Measurements from ENCODE around the gene ADISSP. TPM values are rescaled to one million over a fixed set of nuclear protein-coding genes. Genes with fewer than 3 reads are reported as not detected.

ADISSP gene
- total RNA-seq, 1 donor = 18.5 TPM

- peaks cover 6% of the 10 kb centered on the region for H3K79me2 ChIP-seq (ENCODE audit: insufficient read depth, low read length)
- DNase-seq (ENCODE audit: insufficient read length, low spot score, missing footprints) = peak; percentile 98
- no peaks in the 10 kb centered on the region for H3K9me3 ChIP-seq (ENCODE audit: low read depth, low read length)
- H3K4me3 ChIP-seq (ENCODE audit: insufficient read depth, low read length) = peak overlapping the region; percentile 58
- TF ChIP-seq, protein P1, sequence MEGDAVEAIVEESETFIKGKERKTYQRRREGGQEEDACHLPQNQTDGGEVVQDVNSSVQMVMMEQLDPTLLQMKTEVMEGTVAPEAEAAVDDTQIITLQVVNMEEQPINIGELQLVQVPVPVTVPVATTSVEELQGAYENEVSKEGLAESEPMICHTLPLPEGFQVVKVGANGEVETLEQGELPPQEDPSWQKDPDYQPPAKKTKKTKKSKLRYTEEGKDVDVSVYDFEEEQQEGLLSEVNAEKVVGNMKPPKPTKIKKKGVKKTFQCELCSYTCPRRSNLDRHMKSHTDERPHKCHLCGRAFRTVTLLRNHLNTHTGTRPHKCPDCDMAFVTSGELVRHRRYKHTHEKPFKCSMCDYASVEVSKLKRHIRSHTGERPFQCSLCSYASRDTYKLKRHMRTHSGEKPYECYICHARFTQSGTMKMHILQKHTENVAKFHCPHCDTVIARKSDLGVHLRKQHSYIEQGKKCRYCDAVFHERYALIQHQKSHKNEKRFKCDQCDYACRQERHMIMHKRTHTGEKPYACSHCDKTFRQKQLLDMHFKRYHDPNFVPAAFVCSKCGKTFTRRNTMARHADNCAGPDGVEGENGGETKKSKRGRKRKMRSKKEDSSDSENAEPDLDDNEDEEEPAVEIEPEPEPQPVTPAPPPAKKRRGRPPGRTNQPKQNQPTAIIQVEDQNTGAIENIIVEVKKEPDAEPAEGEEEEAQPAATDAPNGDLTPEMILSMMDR (IDR thresholded peaks at IDR 0.05; ENCODE audit: extremely low read depth, low read depth, low read length) = no peak
- H3K4me1 ChIP-seq (ENCODE audit: insufficient read depth, low read length) = peaks cover 40% of the 10 kb centered on the region
- H3K4me2 ChIP-seq (ENCODE audit: insufficient read depth, low read length) = peak overlapping the region; percentile 71
- no peaks in the 10 kb centered on the region for H3K36me3 ChIP-seq (ENCODE audit: insufficient read depth, low read length)
- H3K27ac ChIP-seq (ENCODE audit: low read depth, low read length) = peak overlapping the region; percentile 93
- H3K27me3 ChIP-seq (ENCODE audit: insufficient read depth, low read length) = no peaks in the 10 kb centered on the region
- no peaks in the 10 kb centered on the region for H4K20me1 ChIP-seq (ENCODE audit: insufficient read depth, low read length)
- peak overlapping the region; percentile 54 for H2AFZ ChIP-seq (ENCODE audit: low read length)
These were observed 44.1 kb upstream of the ADISSP start for GRCh38 chr20:3811467-3812258.

DNA sequence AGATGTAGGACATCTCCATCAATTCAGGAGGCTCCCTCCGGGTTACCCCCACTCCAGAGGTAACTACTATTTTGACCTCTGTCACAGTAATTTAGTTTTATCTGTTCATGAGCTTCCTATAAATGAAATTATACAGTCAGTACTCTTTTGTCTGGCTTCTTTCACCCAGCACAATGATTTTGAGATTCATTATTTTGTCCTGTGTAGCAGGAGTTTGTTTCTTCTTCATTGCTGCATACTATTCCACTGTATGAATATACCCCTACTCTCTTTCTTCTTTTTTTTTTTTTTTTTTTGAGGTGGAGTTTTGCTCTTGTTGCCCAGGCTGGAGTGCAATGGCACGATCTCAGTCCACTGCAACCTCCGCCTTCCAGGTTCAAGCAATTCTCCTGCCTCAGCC is 41.0 kb upstream of the ADISSP start:
- Histone ChIP-seq H3K79me2 (ENCODE audit: insufficient read depth, low read length) (peaks cover 6% of the 10 kb centered on the region), H4K20me1 (ENCODE audit: insufficient read depth, low read length) (peaks cover 2% of the 10 kb centered on the region), H3K4me2 (ENCODE audit: insufficient read depth, low read length) (peak overlapping the region; percentile 58), H3K27me3 (ENCODE audit: insufficient read depth, low read length) (no peaks in the 10 kb centered on the region), H3K9me3 (ENCODE audit: low read depth, low read length) (no peaks in the 10 kb centered on the region), H3K4me1 (ENCODE audit: insufficient read depth, low read length) (peaks cover 52% of the 10 kb centered on the region), H3K36me3 (ENCODE audit: insufficient read depth, low read length) (peaks cover 20% of the 10 kb centered on the region), H3K4me3 (ENCODE audit: insufficient read depth, low read length) (no peak overlapping the region), H3K27ac (ENCODE audit: low read depth, low read length) (peak overlapping the region; percentile 94), H2AFZ (ENCODE audit: low read length) (no peak overlapping the region)
- TF ChIP-seq, protein P1 (IDR thresholded peaks at IDR 0.05; ENCODE audit: extremely low read depth, low read depth, low read length) = no peak
- DNase-seq (ENCODE audit: insufficient read length, low spot score, missing footprints) = no peak

- DNase-seq (ENCODE audit: insufficient read length, low spot score, missing footprints) = no peak
- Histone ChIP-seq H3K4me3 (ENCODE audit: insufficient read depth, low read length) (no peak overlapping the region), H4K20me1 (ENCODE audit: insufficient read depth, low read length) (peaks cover 2% of the 10 kb centered on the region), H3K27me3 (ENCODE audit: insufficient read depth, low read length) (no peaks in the 10 kb centered on the region), H3K9me3 (ENCODE audit: low read depth, low read length) (no peaks in the 10 kb centered on the region), H3K4me1 (ENCODE audit: insufficient read depth, low read length) (peaks cover 31% of the 10 kb centered on the region), H3K27ac (ENCODE audit: low read depth, low read length) (no peak overlapping the region), H3K79me2 (ENCODE audit: insufficient read depth, low read length) (peaks cover 18% of the 10 kb centered on the region), H3K36me3 (ENCODE audit: insufficient read depth, low read length) (peaks cover 54% of the 10 kb centered on the region), H2AFZ (ENCODE audit: low read length) (no peak overlapping the region), H3K4me2 (ENCODE audit: insufficient read depth, low read length) (no peak overlapping the region)
- TF ChIP-seq, protein P1 (IDR thresholded peaks at IDR 0.05; ENCODE audit: extremely low read depth, low read depth, low read length) = no peak
These were observed 37.2 kb upstream of the ADISSP start for GRCh38 chr20:3804781-3805180.

DNA sequence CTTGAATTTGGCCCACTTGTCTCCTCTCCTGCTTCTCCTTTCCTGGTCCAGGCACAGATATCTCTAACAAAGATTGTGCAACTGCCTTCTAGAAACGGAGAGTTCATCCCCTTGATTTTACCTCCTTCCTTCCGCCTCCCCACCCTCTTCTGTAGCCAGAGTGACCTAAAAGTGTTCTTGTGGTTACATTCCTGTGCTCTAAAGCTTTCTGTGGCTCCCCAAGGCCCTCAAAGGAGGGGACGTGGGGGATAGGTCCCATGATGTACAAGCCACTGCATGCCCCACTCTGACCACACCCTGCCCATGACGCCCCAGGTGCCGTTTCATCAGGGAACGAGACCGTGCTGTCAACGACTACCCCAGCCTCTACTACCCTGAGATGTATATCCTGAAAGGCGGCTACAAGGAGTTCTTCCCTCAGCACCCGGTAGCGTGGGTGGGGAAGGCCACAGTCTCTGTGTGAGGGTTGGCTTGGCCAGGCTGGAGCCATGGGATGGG is 36.8 kb upstream of the ADISSP start:
- peaks cover 2% of the 10 kb centered on the region for H4K20me1 ChIP-seq (ENCODE audit: insufficient read depth, low read length)
- H3K79me2 ChIP-seq (ENCODE audit: insufficient read depth, low read length) = peaks cover 23% of the 10 kb centered on the region
- no peaks in the 10 kb centered on the region for H3K9me3 ChIP-seq (ENCODE audit: low read depth, low read length)
- no peak overlapping the region for H3K27ac ChIP-seq (ENCODE audit: low read depth, low read length)
- H3K4me3 ChIP-seq (ENCODE audit: insufficient read depth, low read length) = no peak overlapping the region
- no peak overlapping the region for H3K4me2 ChIP-seq (ENCODE audit: insufficient read depth, low read length)
- no peak overlapping the region for H2AFZ ChIP-seq (ENCODE audit: low read length)
- DNase-seq (ENCODE audit: insufficient read length, low spot score, missing footprints) = no peak
- H3K27me3 ChIP-seq (ENCODE audit: insufficient read depth, low read length) = no peaks in the 10 kb centered on the region
- H3K4me1 ChIP-seq (ENCODE audit: insufficient read depth, low read length) = peaks cover 31% of the 10 kb centered on the region
- TF ChIP-seq, protein P1 (IDR thresholded peaks at IDR 0.05; ENCODE audit: extremely low read depth, low read depth, low read length) = no peak
- peaks cover 58% of the 10 kb centered on the region for H3K36me3 ChIP-seq (ENCODE audit: insufficient read depth, low read length)

All from osteoblast (primary cell).